HepG2 (cell line): ENCODE results near the gene NIFK. TPM values are rescaled to one million over a fixed set of nuclear protein-coding genes. Genes with fewer than 3 reads are reported as not detected.

Experiments
- ATF6 ChIP-seq: sonication (generic); formaldehyde crosslinking; conservative IDR thresholded peaks from 2 replicates; pipeline ENCODE4 v1.4.0; 2020; ENCODE audit warnings: missing genetic modification reagents
- CBX1 ChIP-seq: IDR thresholded peaks from one replicate; pipeline ENCODE4 v1.6.1; 2016; ENCODE audit warnings: antibody characterized with exemption, low read depth
- ELF1 ChIP-seq: sonication (generic); formaldehyde crosslinking; IDR thresholded peaks from 2 replicates; pipeline ENCODE4 v1.4.0; 2020; ENCODE audit warnings: missing genetic modification reagents
- KLF16 ChIP-seq, 2 experiments: sonication (generic) in 1 of 2; formaldehyde crosslinking in 1 of 2; IDR thresholded peaks; 2 replicates each; pipeline versions ENCODE4 v1.6.1 to v1.8.0; 2016 to 2023; ENCODE audit warnings: missing genetic modification reagents in 2 of 2, missing compliant biosample characterization in 1 of 2
- KLF9 ChIP-seq: IDR thresholded peaks from 2 replicates; pipeline ENCODE4 v1.6.1; 2016; ENCODE audit warnings: low read depth
- KMT2A ChIP-seq: sonication (generic); formaldehyde crosslinking; IDR thresholded peaks from 2 replicates; pipeline ENCODE4 v1.4.0; 2020; ENCODE audit warnings: missing genetic modification reagents
- PHF8 ChIP-seq: sonication (generic); formaldehyde crosslinking; IDR thresholded peaks from 2 replicates; pipeline ENCODE4 v1.5.0; 2020; ENCODE audit warnings: missing genetic modification reagents
- RNF2 ChIP-seq: fragments of 450-650 bp; conservative IDR thresholded peaks from 2 replicates; pipeline ENCODE4 v1.6.1; 2016; ENCODE audit warnings: low read depth
- SIX1 ChIP-seq: sonication (generic); formaldehyde crosslinking; IDR thresholded peaks from 2 replicates; pipeline ENCODE4 v1.4.0; 2020; ENCODE audit warnings: missing genetic modification reagents, borderline replicate concordance
- TEAD3 ChIP-seq: optimal IDR thresholded peaks from 2 replicates; pipeline ENCODE3; 2016; ENCODE audit warnings: borderline replicate concordance
- ZMAT3 ChIP-seq: sonication (generic); formaldehyde crosslinking; conservative IDR thresholded peaks from 2 replicates; pipeline ENCODE4 v1.7.0; 2021; ENCODE audit warnings: missing genetic modification reagents
- ZNF142 ChIP-seq: sonication (generic); formaldehyde crosslinking; IDR thresholded peaks from 2 replicates; pipeline ENCODE4 v1.4.0; 2020; ENCODE audit warnings: missing genetic modification reagents
- ZNF24 ChIP-seq: fragments of 450-650 bp; IDR thresholded peaks from 2 replicates; pipeline ENCODE4 v1.6.1; 2017; ENCODE audit warnings: antibody characterized with exemption, mild to moderate bottlenecking
- ZNF709 ChIP-seq: sonication (generic); formaldehyde crosslinking; IDR thresholded peaks from 2 replicates; pipeline ENCODE4 v1.5.0; 2020; ENCODE audit warnings: mild to moderate bottlenecking, missing genetic modification reagents
- ZSCAN29 ChIP-seq: sonication (generic); formaldehyde crosslinking; conservative IDR thresholded peaks from 2 replicates; pipeline ENCODE4 v1.4.0; 2020; ENCODE audit warnings: mild to moderate bottlenecking, missing genetic modification reagents
- polyA plus RNA-seq, 8 experiments: library from polyadenylated mRNA; depleted of rRNA in 3 of 8; stranded (reverse) in 7 of 8; unstranded in 1 of 8; fragments of >200 nt; fragmentation: Illumina TruSeq in 4 of 8; extraction: Trizol in 4 of 8; gene quantifications; 2 replicates each; pipeline versions ENCODE4 v1.2.1 to v1.2.3, GENCODE V29; 2011 to 2016; ENCODE audit warnings: low read depth in 4 of 8, missing spikeins in 1 of 8, mixed read lengths in 1 of 8; ENCODE audit not compliant: insufficient read depth in 1 of 8
- total RNA-seq, 5 experiments: library from RNA; depleted of rRNA; stranded (reverse); fragments of >200 nt; fragmentation: Illumina TruSeq; extraction: Trizol; gene quantifications; 2 replicates each; pipeline ENCODE4 v1.2.3, GENCODE V29; 2016; ENCODE audit warnings: low read depth in 1 of 5
- TF ChIP-seq, protein P1 (sequence below): sonication (generic); formaldehyde crosslinking; IDR thresholded peaks from 2 replicates; pipeline ENCODE4 v1.8.1; 2023; ENCODE audit warnings: mild to moderate bottlenecking, missing genetic modification reagents
- TF ChIP-seq, protein P2 (sequence below): sonication (generic); formaldehyde crosslinking; IDR thresholded peaks from 2 replicates; pipeline ENCODE4 v1.8.0; 2022; ENCODE audit warnings: mild to moderate bottlenecking, missing genetic modification reagents, borderline replicate concordance
- TF ChIP-seq, protein P3 (sequence below), 2 experiments: fragments of 450-650 bp in 1 of 2; sonication (generic) in 1 of 2; formaldehyde crosslinking; IDR thresholded peaks; 2 replicates each; pipeline versions ENCODE4 v1.5.0 to v1.8.0; 2020 to 2022; ENCODE audit warnings: mild to moderate bottlenecking in 1 of 2, missing genetic modification reagents in 1 of 2

Gene NIFK
- total and polyA plus RNA-seq, 2 of the 13 experiments (the other 11 are each of a cell fraction or from before 2014, with no cell fraction given), result 19.6 to 105 TPM

DNA sequence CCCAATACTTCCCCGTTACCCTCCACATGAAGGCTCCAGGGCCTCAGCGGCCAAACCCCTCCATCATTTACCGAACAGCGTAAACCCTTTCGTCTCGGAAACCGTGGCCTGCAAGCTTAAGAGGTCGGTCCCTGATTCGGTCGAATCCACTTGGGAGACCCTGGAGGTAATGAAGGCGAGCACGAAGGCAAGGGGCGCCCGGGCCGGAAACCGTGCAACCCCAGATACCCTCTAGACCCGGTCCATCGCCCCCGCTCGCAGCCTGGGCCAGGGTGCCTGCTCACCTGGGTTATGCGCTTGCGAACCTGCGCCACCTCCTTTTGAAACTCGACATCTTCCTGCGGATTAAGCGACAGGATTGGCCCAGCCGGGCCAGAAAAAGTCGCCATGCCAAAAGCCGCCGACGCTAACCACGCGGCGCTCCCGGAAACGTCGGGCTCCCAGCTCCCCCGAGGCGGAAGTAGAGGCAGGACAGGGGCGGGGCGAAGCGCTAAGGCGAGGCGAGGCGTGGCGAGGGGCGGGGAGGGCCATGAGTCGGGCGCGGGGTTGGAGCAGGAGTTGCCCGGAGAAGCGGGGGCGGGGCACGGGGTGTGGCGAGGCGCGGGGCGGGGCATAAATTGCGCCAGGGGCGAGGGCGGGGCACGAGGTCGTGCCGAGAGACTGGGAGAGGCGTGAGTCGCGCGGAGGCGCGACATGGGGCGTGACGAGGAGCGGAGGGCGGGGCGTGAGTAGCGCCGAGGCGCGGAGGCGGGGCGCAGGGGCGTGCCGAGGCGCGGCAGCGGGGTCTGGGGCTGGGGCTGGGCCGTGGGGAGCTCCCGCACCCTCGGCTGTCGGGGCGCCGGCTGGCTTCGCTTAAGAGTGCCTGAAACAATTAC, at the start of gene NIFK (continued):
- TF ChIP-seq ZNF142 (CRISPR knock-in tag), result peak; percentile 57; the same call in 1 of the 2 replicates
- TF ChIP-seq, protein P1, sequence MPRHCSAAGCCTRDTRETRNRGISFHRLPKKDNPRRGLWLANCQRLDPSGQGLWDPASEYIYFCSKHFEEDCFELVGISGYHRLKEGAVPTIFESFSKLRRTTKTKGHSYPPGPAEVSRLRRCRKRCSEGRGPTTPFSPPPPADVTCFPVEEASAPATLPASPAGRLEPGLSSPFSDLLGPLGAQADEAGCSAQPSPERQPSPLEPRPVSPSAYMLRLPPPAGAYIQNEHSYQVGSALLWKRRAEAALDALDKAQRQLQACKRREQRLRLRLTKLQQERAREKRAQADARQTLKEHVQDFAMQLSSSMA (CRISPR knock-in tag), result no peak
- TF ChIP-seq ZNF24, result 0 out of 2 replicates have a peak, but pooled peaks have one; percentile 23
- no peak for TF ChIP-seq ZNF709
- TF ChIP-seq KMT2A (CRISPR knock-in tag), result peak; percentile 82
- no peak for TF ChIP-seq SIX1
- peak; percentile 98 for TF ChIP-seq PHF8 (CRISPR knock-in tag)
- TF ChIP-seq RNF2, result peak; percentile 54; the same call in 1 of the 2 replicates
- TF ChIP-seq, protein P2, sequence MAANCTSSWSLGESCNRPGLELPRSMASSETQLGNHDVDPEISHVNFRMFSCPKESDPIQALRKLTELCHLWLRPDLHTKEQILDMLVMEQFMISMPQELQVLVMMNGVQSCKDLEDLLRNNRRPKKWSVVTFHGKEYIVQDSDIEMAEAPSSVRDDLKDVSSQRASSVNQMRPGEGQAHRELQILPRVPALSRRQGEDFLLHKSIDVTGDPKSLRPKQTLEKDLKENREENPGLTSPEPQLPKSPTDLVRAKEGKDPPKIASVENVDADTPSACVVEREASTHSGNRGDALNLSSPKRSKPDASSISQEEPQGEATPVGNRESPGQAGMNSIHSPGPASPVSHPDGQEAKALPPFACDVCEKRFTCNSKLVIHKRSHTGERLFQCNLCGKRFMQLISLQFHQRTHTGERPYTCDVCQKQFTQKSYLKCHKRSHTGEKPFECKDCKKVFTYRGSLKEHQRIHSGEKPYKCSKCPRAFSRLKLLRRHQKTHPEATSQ (CRISPR knock-in tag), result no peak
- peak; percentile 48 for TF ChIP-seq TEAD3 (CRISPR knock-in tag)
- TF ChIP-seq ZSCAN29 (CRISPR knock-in tag), result peak; percentile 77
- no peak for TF ChIP-seq ATF6 (CRISPR knock-in tag)
- TF ChIP-seq CBX1, result no peak
- peak; percentile 66 to 82; a peak in 2 of 4 replicates for TF ChIP-seq KLF16 (CRISPR knock-in tag; IDR thresholded peaks at IDR 0.05)
- peak; percentile 97 for TF ChIP-seq ELF1 (CRISPR knock-in tag)
- TF ChIP-seq ZMAT3, result peak; percentile 79; the same call in 1 of the 2 replicates
- TF ChIP-seq, protein P3, sequence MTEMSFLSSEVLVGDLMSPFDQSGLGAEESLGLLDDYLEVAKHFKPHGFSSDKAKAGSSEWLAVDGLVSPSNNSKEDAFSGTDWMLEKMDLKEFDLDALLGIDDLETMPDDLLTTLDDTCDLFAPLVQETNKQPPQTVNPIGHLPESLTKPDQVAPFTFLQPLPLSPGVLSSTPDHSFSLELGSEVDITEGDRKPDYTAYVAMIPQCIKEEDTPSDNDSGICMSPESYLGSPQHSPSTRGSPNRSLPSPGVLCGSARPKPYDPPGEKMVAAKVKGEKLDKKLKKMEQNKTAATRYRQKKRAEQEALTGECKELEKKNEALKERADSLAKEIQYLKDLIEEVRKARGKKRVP (CRISPR knock-in tag; IDR thresholded peaks at IDR 0.05), result no peak; a peak in 2 of 4 replicates
- no peak for TF ChIP-seq KLF9
